B cell (primary cell): ENCODE measurements around the gene TMEM19. TPM values are rescaled to one million over a fixed set of nuclear protein-coding genes. Genes with fewer than 3 reads are reported as not detected.

Experiments used
- ATAC-seq: fragments of 200-7000 bp; cut with Tn5 transposase; one replicate; pipeline ENCODE4 v1.10.0; 2021; ENCODE audit warnings: low read depth, mild to moderate bottlenecking, moderate number of reproducible peaks, moderate library complexity
- CTCF ChIA-PET: fragments of 350-600 bp; sonication (Branson Sonifier 250); formaldehyde crosslinking; loops from one replicate; lab custom pipeline; 2021; ENCODE audit warnings: antibody characterized with exemption, inconsistent platforms; lab: Charles Lee
- POLR2A ChIA-PET: fragments of 350-600 bp; sonication (Branson Sonifier 250); formaldehyde crosslinking; loops from one replicate; lab custom pipeline; 2021; ENCODE audit warnings: antibody characterized with exemption; lab: Charles Lee
- DNase-seq: peaks from one replicate; pipeline ENCODE4 v3.0.0; 2013
- H2AFZ ChIP-seq: 2 replicates; pipeline ENCODE4 v1.6.1; 2012; ENCODE audit warnings: mild to moderate bottlenecking, low read depth, low read length; ENCODE audit not compliant: insufficient read depth, poor library complexity, severe bottlenecking
- H3K27ac ChIP-seq, 2 donors: 1 replicate in 1 of 2; 2 replicates in 1 of 2; pipeline ENCODE4 v1.5.1; 2012 to 2013; ENCODE audit warnings: low read length in 2 of 2, mild to moderate bottlenecking in 2 of 2, moderate library complexity in 1 of 2
- H3K27me3 ChIP-seq, 4 experiments: fragments of 200-600 bp in 1 of 4; sonication (generic) in 1 of 4; replicated peaks in 1 of 4; 1 replicate in 2 of 4; 2 replicates in 2 of 4; pipeline versions ENCODE4 v1.6.1 to v1.7.0; 2013 to 2016; ENCODE audit warnings: low read length in 3 of 4, mild to moderate bottlenecking in 2 of 4, mixed read lengths in 1 of 4, moderate library complexity in 1 of 4; ENCODE audit not compliant: insufficient read depth in 4 of 4, control insufficient read depth in 3 of 4; ENCODE audit errors: control extremely low read depth in 1 of 4
- H3K36me3 ChIP-seq, 2 experiments: replicated peaks in 1 of 2; 1 replicate in 1 of 2; 2 replicates in 1 of 2; pipeline versions ENCODE4 v1.6.1 to v1.7.1; 2013; ENCODE audit warnings: low read length in 1 of 2; ENCODE audit not compliant: insufficient read depth in 2 of 2, control insufficient read depth in 1 of 2; ENCODE audit errors: control extremely low read depth in 1 of 2, extremely low read depth in 1 of 2
- H3K4me1 ChIP-seq, 2 donors: fragments of 200-600 bp in 1 of 2; sonication (generic) in 1 of 2; 1 replicate in 1 of 2; 2 replicates in 1 of 2; pipeline versions ENCODE4 v1.5.1 to v1.6.1; 2013 to 2017; ENCODE audit warnings: low read length in 2 of 2; ENCODE audit not compliant: control insufficient read depth in 2 of 2, insufficient read depth in 2 of 2
- H3K4me2 ChIP-seq: replicated peaks from 2 replicates; pipeline ENCODE3; 2012; ENCODE audit warnings: mild to moderate bottlenecking, low read depth, low read length; ENCODE audit not compliant: poor library complexity, severe bottlenecking
- H3K4me3 ChIP-seq, 5 experiments: fragments of 200-600 bp in 1 of 5; sonication (generic) in 1 of 5; 1 replicate in 3 of 5; 2 replicates in 2 of 5; pipeline versions ENCODE4 v1.5.1 to v1.7.0; 2011 to 2016; ENCODE audit warnings: low read length in 4 of 5, mild to moderate bottlenecking in 4 of 5, low read depth in 2 of 5, control low read depth in 1 of 5, moderate library complexity in 1 of 5; ENCODE audit not compliant: insufficient read depth in 1 of 5; ENCODE audit errors: control extremely low read depth in 1 of 5, extremely low read depth in 1 of 5
- H3K79me2 ChIP-seq: fragments of 200-600 bp; sonication (generic); one replicate; pipeline ENCODE4 v1.6.0; 2016; ENCODE audit warnings: low read length; ENCODE audit not compliant: control insufficient read depth, insufficient read depth
- H3K9ac ChIP-seq: fragments of 200-600 bp; sonication (generic); 2 replicates; pipeline ENCODE4 v1.6.1; 2017; ENCODE audit warnings: mild to moderate bottlenecking, low read length, moderate library complexity
- H3K9me3 ChIP-seq, 3 donors: one replicate each; pipeline versions ENCODE4 v1.6.1 to v1.7.1; 2013; ENCODE audit warnings: low read length in 2 of 3; ENCODE audit not compliant: control insufficient read depth in 2 of 3, insufficient read depth in 1 of 3; ENCODE audit errors: control extremely low read depth in 1 of 3
- H4K20me1 ChIP-seq: 2 replicates; pipeline ENCODE4 v1.6.0; 2012; ENCODE audit warnings: mild to moderate bottlenecking, low read length; ENCODE audit not compliant: insufficient read depth, control insufficient read depth, poor library complexity, severe bottlenecking
- H3K27ac Mint-ChIP-seq: one replicate; pipeline ENCODE4 v1.8.0; 2021; ENCODE audit warnings: mixed read lengths
- H3K27me3 Mint-ChIP-seq: one replicate; pipeline ENCODE4 v1.8.0; 2021; ENCODE audit warnings: mixed read lengths
- H3K4me1 Mint-ChIP-seq: one replicate; pipeline ENCODE4 v1.8.0; 2021; ENCODE audit warnings: mixed read lengths
- H3K4me3 Mint-ChIP-seq: one replicate; pipeline ENCODE4 v1.8.0; 2021; ENCODE audit warnings: mixed read lengths
- H3K9me3 Mint-ChIP-seq: one replicate; pipeline ENCODE4 v1.8.0; 2022; ENCODE audit warnings: mixed read lengths; ENCODE audit not compliant: insufficient read depth
- CTCF ChIP-seq: fragments of 200-600 bp; IDR thresholded peaks from one replicate; pipeline ENCODE4 v1.8.0; 2022; ENCODE audit warnings: antibody characterized with exemption, mild to moderate bottlenecking
- EZH2 ChIP-seq: IDR thresholded peaks from 2 replicates; pipeline ENCODE4 v1.6.1; 2012; ENCODE audit warnings: borderline replicate concordance, low read depth, mild to moderate bottlenecking, moderate library complexity, low read length; ENCODE audit not compliant: insufficient read depth, poor library complexity, severe bottlenecking
- WGBS: methylation state at CpG from one replicate; pipeline ENCODE4 v1.1.5; 2013; ENCODE audit warnings: missing lambda C conversion rate; ENCODE audit not compliant: insufficient coverage; 5-methylcytosine and 5-hydroxymethylcytosine counted together
- intact Hi-C: fragments of 100-400 bp; cut with micrococcal nuclease; formaldehyde crosslinking; loops from one replicate; pipeline ENCODE4 v1.10.0; 2022
- polyA plus RNA-seq: library from polyadenylated mRNA; depleted of rRNA; stranded (reverse); fragments of >200 nt; gene quantifications from 2 replicates; pipeline ENCODE4 v1.2.3, GENCODE V29; 2012
- small RNA-seq: library from RNA; depleted of rRNA; stranded (forward); fragments of <200 nt; gene quantifications from one replicate; pipeline ENCODE3, GENCODE V24; 2012; ENCODE audit warnings: low replicate concordance, low read depth; ENCODE audit not compliant: insufficient read length
- total RNA-seq, 2 donors: library from RNA; stranded (reverse); fragments of 120-200 nt in 1 of 2; gene quantifications; 1 replicate in 1 of 2; 2 replicates in 1 of 2; pipeline versions ENCODE4 v1.2.3 to v1.2.4, GENCODE V29; 2013 to 2022

The TMEM19 gene
- total and polyA plus RNA-seq, 2 donors (not counting 1 experiment from before 2014, with no cell fraction given): 39.4 to 53.6 TPM

GRCh38 chr12:71752891-71753290, 67.0 kb downstream of the TMEM19 start:
- DNase-seq (no peak), ATAC-seq (no peak)
- intact Hi-C loops: no loop called here
- Histone ChIP-seq H3K79me2 (peaks cover 40% of the 10 kb centered on the region), H3K4me3 (no peak overlapping the region), H3K4me2 (no peak overlapping the region), H3K27me3 (no peaks in the 10 kb centered on the region), H3K27ac (no peak overlapping the region), H3K4me1 (peaks cover 17 to 23% of the 10 kb centered on the region in 2 donors), H4K20me1 (peaks cover 7% of the 10 kb centered on the region), H3K9me3 (no peaks in the 10 kb centered on the region), H3K9ac (no peak overlapping the region), H3K36me3 (peaks cover 0 to 4% of the 10 kb centered on the region in 2 experiments), H2AFZ (no peak overlapping the region)
- TF ChIP-seq CTCF (no peak), EZH2 (no peak)
- CTCF ChIA-PET: interaction anchor here (1.0 to 1.1 kb wide), 2 partner anchors 67 to 337 kb away, joined by 4 to 5 read pairs; partner anchors contain the start of gene TMEM19
- H3K9me3 Mint-ChIP-seq: no peaks in the 10 kb centered on the region
- WGBS: 88% methylated on average over 1 of the region's 1 CpG
- POLR2A ChIA-PET: interaction anchor here (0.7 kb wide), 1 partner anchor 67 kb away, joined by 3 read pairs; the partner anchor contains the start of gene TMEM19
- no peak overlapping the region for H3K27ac Mint-ChIP-seq
- H3K4me3 Mint-ChIP-seq: no peak overlapping the region
- peaks cover 28% of the 10 kb centered on the region for H3K4me1 Mint-ChIP-seq
- peaks cover 17% of the 10 kb centered on the region for H3K27me3 Mint-ChIP-seq

Small RNAs within 50 kb of the gene (small RNA-seq; reads per million reads assigned to genes)
- gene RF00560: not detected

Other genes starting within 250 kb of the TMEM19 start
- not detected in 2 replicates for gene LGR5, start 246.3 kb upstream of the TMEM19 start, total RNA-seq
- 0.06 TPM in 1 of 2 replicates, not detected in the other for gene LGR5, start 246.3 kb upstream of the TMEM19 start, polyA plus RNA-seq
- 141 and 154 TPM in 2 replicates for gene ZFC3H1, start 22.2 kb upstream of the TMEM19 start, total RNA-seq
- 55.9 and 69.5 TPM in 2 replicates for gene ZFC3H1, start 22.2 kb upstream of the TMEM19 start, polyA plus RNA-seq
- 13.2 and 15.8 TPM in 2 replicates for gene THAP2, start 21.8 kb upstream of the TMEM19 start, total RNA-seq
- 9.5 and 11.6 TPM in 2 replicates for gene THAP2, start 21.8 kb upstream of the TMEM19 start, polyA plus RNA-seq
- 69.4 and 83.7 TPM in 2 replicates for gene RAB21, start 68.8 kb downstream of the TMEM19 start, total RNA-seq
- gene RAB21, start 68.8 kb downstream of the TMEM19 start, polyA plus RNA-seq: 7.3 and 19.3 TPM in 2 replicates
- 70.4 and 74.5 TPM in 2 replicates for gene TBC1D15, start 153.7 kb downstream of the TMEM19 start, total RNA-seq
- gene TBC1D15, start 153.7 kb downstream of the TMEM19 start, polyA plus RNA-seq: 16.1 and 31.0 TPM in 2 replicates